Endodermal cell (in vitro differentiated cells): Measurements from ENCODE around the gene PHRF1. TPM values are rescaled to one million over a fixed set of nuclear protein-coding genes. Genes with fewer than 3 reads are reported as not detected.
A peak's percentile ranks its signal among the peaks of the same experiment; 100 is the strongest.

ENCODE experiments used
- DNase-seq: peaks from one replicate; pipeline ENCODE4 v3.0.0-alpha.2; 2017
- H3K27ac ChIP-seq: 2 replicates; pipeline ENCODE4 v1.5.1; 2013; ENCODE audit warnings: mild to moderate bottlenecking, low read depth, low read length, moderate library complexity
- H3K27me3 ChIP-seq: 2 replicates; pipeline ENCODE4 v1.6.1; 2013; ENCODE audit warnings: mild to moderate bottlenecking, low read length, moderate library complexity; ENCODE audit not compliant: insufficient read depth, control insufficient read depth, poor library complexity, severe bottlenecking
- H3K36me3 ChIP-seq: 2 replicates; pipeline ENCODE4 v1.7.0; 2013; ENCODE audit warnings: mild to moderate bottlenecking, low read length, moderate library complexity; ENCODE audit not compliant: control insufficient read depth, insufficient read depth
- H3K4me1 ChIP-seq: one replicate; pipeline ENCODE4 v1.7.0; 2013; ENCODE audit warnings: low read length; ENCODE audit not compliant: control insufficient read depth, insufficient read depth
- H3K4me3 ChIP-seq: 2 replicates; pipeline ENCODE4 v1.5.1; 2013; ENCODE audit warnings: mild to moderate bottlenecking, low read length, moderate library complexity
- H3K9ac ChIP-seq: 2 replicates; pipeline ENCODE4 v1.6.1; 2013; ENCODE audit warnings: mild to moderate bottlenecking, low read length, moderate library complexity; ENCODE audit not compliant: poor library complexity, severe bottlenecking; ENCODE audit errors: extremely low read depth
- H3K9me3 ChIP-seq: 2 replicates; pipeline ENCODE4 v1.6.1; 2013; ENCODE audit warnings: mild to moderate bottlenecking, low read length, moderate library complexity; ENCODE audit not compliant: control insufficient read depth
- H3K27ac Mint-ChIP-seq: 2 replicates; pipeline ENCODE4 v1.8.0; 2020; ENCODE audit warnings: mixed read lengths
- H3K27me3 Mint-ChIP-seq: 2 replicates; pipeline ENCODE4 v1.8.0; 2021; ENCODE audit warnings: mild to moderate bottlenecking, mixed read lengths; ENCODE audit not compliant: insufficient read depth
- H3K36me3 Mint-ChIP-seq: 2 replicates; pipeline ENCODE4 v1.8.0; 2020; ENCODE audit warnings: low read depth, mixed read lengths
- H3K4me1 Mint-ChIP-seq: 2 replicates; pipeline ENCODE4 v1.8.0; 2020; ENCODE audit warnings: mixed read lengths
- H3K4me3 Mint-ChIP-seq: 2 replicates; pipeline ENCODE4 v1.8.0; 2020; ENCODE audit warnings: mild to moderate bottlenecking, moderate library complexity, mixed read lengths
- H3K9me3 Mint-ChIP-seq: 2 replicates; pipeline ENCODE4 v1.8.0; 2020; ENCODE audit warnings: mild to moderate bottlenecking, mixed read lengths
- CTCF ChIP-seq: fragments of 200-600 bp; sonication (generic); conservative IDR thresholded peaks from 2 replicates; pipeline ENCODE4 v1.5.0; 2021; ENCODE audit warnings: antibody characterized with exemption, mild to moderate bottlenecking
- WGBS, 2 experiments: methylation state at CpG; one replicate each; pipeline versions ENCODE4 v1.1.5 to v1.1.7; 2013; ENCODE audit warnings: missing lambda C conversion rate in 2 of 2, mixed read lengths in 1 of 2; ENCODE audit not compliant: insufficient coverage in 1 of 2, insufficient read length in 1 of 2; 5-methylcytosine and 5-hydroxymethylcytosine counted together
- total RNA-seq, 2 donors: library from RNA; stranded (reverse); fragmentation: NEBNext Ultra II Directional in 1 of 2; extraction: Animal tissue kit (Norgen Biotek cat#: 25700) in 1 of 2; gene quantifications; 2 replicates in 1 of 2; 3 replicates in 1 of 2; pipeline ENCODE4 v1.2.1, GENCODE V29; 2021

PHRF1 gene
- total RNA-seq, 2 donors from 2014 or later: 43.4 to 48.0 TPM

GRCh38 chr11:563066-563811, 13.0 kb upstream of the PHRF1 start:
- peaks cover 6% of the 10 kb centered on the region for H3K4me1 Mint-ChIP-seq
- no peak overlapping the region for H3K4me3 Mint-ChIP-seq
- H3K36me3 ChIP-seq: peaks cover 8% of the 10 kb centered on the region
- H3K27ac Mint-ChIP-seq: no peak overlapping the region
- no peaks in the 10 kb centered on the region for H3K9me3 Mint-ChIP-seq
- 91 to 96% methylated on average over 12 to 18 of the region's 18 CpGs for WGBS, 2 experiments
- no peak for TF ChIP-seq CTCF
- DNase-seq: no peak
- no peak overlapping the region for H3K9ac ChIP-seq
- no peak overlapping the region for H3K27ac ChIP-seq
- no peaks in the 10 kb centered on the region for H3K9me3 ChIP-seq
- H3K4me3 ChIP-seq: no peak overlapping the region
- H3K4me1 ChIP-seq: peaks cover 9% of the 10 kb centered on the region
- peaks cover 10% of the 10 kb centered on the region for H3K27me3 Mint-ChIP-seq
- H3K27me3 ChIP-seq: peaks cover under 1% of the 10 kb centered on the region
- peaks cover 13% of the 10 kb centered on the region for H3K36me3 Mint-ChIP-seq

DNA sequence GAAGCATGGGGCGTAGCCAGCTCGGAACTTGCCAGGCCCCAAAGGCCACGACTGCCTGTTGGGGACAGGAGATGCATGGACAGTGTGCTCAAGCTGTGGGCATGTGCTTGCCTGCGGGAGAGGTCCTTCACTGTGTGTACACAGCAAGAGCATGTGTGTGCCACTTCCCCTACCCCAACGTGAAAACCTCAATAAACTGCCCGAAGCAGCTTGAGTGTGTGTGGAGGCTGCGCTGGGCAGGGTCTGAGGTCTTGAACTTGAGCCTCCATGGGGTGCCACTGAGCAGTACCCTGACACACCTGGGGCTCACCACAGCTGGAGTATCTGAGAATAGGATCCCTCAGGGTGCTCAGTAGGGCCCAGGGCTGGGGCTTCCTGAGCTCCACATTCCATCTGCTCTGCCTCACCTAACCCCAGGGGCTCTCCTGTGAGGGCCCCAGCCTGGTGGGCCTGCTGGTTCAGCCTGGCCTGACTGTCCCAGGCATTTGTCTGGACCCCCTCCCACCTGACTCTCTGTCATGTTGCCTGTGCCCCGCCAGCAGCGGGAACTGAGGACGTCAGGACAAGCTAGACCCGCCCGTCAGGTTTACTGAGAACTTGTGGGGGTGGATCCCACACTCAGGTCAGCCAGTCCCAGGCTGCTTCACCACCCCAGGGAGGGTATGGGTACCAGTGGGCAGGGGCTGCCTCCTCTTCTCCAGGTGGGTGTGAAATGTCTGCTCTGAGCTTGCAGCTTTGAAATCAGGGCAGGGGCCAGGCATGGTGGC, 12.3 kb upstream of the PHRF1 start:
- H3K4me3 ChIP-seq: no peak overlapping the region
- Mint-ChIP-seq H3K27me3 (peaks cover 6% of the 10 kb centered on the region), H3K4me3 (no peak overlapping the region), H3K36me3 (peaks cover 13% of the 10 kb centered on the region), H3K9me3 (no peaks in the 10 kb centered on the region), H3K4me1 (peaks cover 6% of the 10 kb centered on the region), H3K27ac (no peak overlapping the region)
- no peak overlapping the region for H3K27ac ChIP-seq
- H3K4me1 ChIP-seq: peaks cover 9% of the 10 kb centered on the region
- TF ChIP-seq CTCF: no peak
- H3K27me3 ChIP-seq: no peaks in the 10 kb centered on the region
- WGBS, 2 experiments: 92 to 97% methylated on average over 9 to 12 of the region's 12 CpGs
- H3K9me3 ChIP-seq: no peaks in the 10 kb centered on the region
- no peak overlapping the region for H3K9ac ChIP-seq
- H3K36me3 ChIP-seq: peaks cover 8% of the 10 kb centered on the region
- no peak for DNase-seq

DNA sequence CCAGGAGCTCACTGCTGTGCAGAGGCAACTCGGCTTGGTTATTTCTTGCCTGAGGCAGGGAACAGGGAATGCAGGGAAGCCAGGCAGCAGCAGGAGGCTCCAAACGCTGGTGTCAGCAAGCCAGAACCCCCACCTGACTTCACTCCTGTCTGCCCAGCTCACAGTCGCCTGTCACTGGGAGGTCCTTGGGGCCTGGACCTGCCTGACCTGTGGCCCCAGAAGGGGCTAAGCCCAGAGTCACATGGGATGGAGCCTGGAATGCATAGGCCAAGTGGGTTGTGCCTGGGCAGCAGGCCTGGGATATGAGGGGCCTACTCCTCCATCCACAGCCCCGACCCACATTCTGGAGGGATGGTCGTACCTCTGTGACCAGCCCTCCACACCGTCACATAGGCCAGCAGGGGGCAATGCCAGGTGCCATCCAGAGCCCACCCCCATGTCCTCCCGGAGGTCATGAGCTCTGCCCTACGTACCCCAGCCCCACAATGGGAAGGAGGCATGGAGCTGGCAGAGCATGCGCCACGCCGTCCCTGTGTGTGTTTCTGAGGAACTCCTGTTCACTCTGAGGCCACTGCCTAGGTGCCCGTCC, 10.3 kb upstream of the PHRF1 start:
- TF ChIP-seq CTCF: no peak
- Mint-ChIP-seq H3K27ac (no peak overlapping the region), H3K4me1 (peaks cover 1% of the 10 kb centered on the region), H3K4me3 (no peak overlapping the region), H3K36me3 (peaks cover 13% of the 10 kb centered on the region), H3K27me3 (peaks cover 13% of the 10 kb centered on the region), H3K9me3 (no peaks in the 10 kb centered on the region)
- WGBS, 2 experiments: 81 to 85% methylated on average over 8 to 12 of the region's 12 CpGs
- Histone ChIP-seq H3K27ac (no peak overlapping the region), H3K9me3 (no peaks in the 10 kb centered on the region), H3K4me3 (no peak overlapping the region), H3K9ac (no peak overlapping the region), H3K36me3 (peaks cover 8% of the 10 kb centered on the region), H3K4me1 (peaks cover 7% of the 10 kb centered on the region), H3K27me3 (no peaks in the 10 kb centered on the region)
- peak; percentile 33 for DNase-seq
